GM20431 (cell line): Measurements from ENCODE around the gene PARK7.
"Not testable (repeated sequence)": the region's sequence is repeated elsewhere in the genome, so short reads cannot be mapped to it uniquely, and the experiment has no call there.

Source experiments
- in situ Hi-C: fragments of 300-500 bp; cut with MseI, MboI; formaldehyde crosslinking; loops from one replicate; pipeline ENCODE4 v1.15.0; 2020; ENCODE audit warnings: low sequenced_read_pairs; ENCODE audit not compliant: unreplicated experiment

PARK7 gene

GRCh38 chr1:7942214-7942921 lies 19.1 kb upstream of the PARK7 start:
- in situ Hi-C loops = no loop called here

DNA sequence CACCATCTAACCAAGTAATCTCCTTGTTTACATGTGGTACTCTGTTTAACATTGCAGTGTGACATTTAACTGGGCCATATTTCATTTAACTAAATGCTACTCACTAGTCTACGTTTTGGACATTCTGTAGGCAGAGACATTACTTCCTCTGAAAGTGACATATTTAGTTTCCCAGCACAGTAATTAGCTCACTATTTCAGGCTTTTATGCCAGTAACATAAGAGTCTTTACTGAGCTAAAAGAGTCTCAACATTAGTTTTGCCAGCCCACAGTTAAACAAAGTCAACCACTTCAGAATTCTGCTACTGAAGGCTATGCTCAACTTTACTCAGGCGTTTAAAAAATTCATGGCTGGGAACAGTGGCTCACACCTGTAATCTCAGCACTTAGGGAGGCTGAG lies 18.3 kb upstream of the PARK7 start:
- in situ Hi-C loops = no loop called here

- in situ Hi-C loops = no loop called here
Observed at GRCh38 chr1:7948960-7949359, 12.6 kb upstream of the PARK7 start.

DNA sequence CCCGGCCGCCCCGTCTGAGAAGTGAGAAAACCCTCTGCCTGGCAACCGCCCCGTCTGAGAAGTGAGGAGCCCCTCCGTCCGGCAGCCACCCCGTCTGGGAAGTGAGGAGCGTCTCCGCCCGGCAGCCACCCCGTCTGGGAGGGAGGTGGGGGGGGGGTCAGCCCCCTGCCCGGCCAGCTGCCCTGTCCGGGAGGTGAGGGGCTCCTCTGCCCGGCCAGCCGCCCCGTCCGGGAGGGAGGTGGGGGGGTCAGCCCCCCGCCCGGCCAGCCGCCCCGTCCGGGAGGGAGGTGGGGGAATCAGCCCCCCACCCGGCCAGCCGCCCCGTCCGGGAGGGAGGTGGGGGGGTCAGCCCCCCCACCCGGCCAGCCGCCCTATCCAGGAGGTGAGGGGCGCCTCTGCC lies 8.7 kb upstream of the PARK7 start:
- in situ Hi-C loops = not testable (repeated sequence)

GRCh38 chr1:7953850-7954609 lies 7.5 kb upstream of the PARK7 start:
- in situ Hi-C loops = no loop called here

DNA sequence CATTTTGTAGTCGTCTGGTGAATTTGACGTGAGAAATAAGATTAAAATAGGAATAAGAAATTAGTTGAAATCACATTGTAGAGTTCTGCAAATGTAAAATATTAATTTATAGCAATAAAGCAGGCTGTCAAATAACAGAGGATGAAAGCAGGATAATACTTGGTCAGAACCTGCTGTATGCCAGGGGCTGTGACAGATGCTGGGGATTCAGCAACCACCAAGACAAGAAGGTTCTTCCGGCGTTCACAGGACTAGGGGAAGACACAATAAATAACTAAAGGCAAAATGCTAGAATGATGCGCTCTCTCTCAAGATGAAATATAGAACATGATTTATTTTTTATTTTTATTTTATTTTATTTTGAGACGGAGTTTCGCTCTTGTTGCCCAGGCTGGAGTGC lies 6.8 kb upstream of the PARK7 start:
- in situ Hi-C loops = no loop called here

GRCh38 chr1:7956218-7957032 lies 5.1 kb upstream of the PARK7 start:
- in situ Hi-C loops = no loop called here

DNA sequence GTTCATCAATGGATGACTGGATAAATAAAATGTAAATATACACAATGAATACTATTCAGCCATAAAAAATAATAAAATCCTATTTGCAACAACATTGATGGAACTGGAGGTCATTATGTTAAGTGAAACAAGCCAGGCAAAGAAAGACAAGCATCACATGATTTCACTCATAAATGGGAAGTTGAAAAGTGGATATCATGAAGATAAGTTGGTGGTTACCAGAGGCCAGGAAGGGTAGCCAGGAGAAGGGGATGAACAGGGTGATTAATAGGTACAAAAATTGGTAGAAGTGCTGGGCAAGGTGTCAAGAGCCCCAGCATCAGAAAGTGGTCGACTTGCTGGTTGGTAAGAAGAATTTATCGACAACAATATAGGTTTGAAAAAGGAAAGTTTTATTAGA lies 1.3 kb upstream of the PARK7 start:
- in situ Hi-C loops = no loop called here

DNA sequence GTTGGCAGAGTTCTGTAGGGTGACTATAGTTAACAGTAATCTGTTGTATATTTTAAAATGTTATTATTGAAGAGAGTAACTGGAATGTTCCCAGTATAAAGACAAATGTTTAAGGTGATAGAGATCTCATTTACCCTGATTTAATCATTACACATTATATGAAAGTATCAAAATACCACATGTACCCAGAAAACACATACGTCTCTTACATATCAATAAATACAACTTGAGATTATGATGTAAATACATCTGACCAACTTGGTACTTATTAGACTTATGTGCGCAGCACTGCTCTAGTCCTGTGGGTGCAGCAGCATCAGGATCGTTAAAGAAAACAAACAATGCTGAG lies 670 bp upstream of the PARK7 start:
- in situ Hi-C loops = no loop called here

DNA sequence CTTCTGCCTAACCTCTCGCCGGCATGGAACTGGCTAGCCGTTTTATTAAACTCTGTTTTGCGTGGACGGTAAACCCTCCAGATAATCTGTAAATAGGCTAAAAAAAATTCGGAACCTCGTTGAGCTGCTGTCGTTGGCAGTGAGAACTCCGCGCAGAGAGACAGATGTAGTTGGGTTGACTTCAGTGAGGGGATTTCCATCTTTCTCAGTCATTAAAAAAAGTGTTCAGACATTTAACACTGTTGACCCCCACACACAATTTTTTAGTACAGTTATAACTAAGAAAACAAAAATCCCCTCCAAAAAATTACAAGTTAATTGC lies 464 bp downstream of the PARK7 start:
- in situ Hi-C loops = no loop called here

GRCh38 chr1:7962636-7963377 lies 1.3 kb downstream of the PARK7 start:
- in situ Hi-C loops = no loop called here

GRCh38 chr1:7963378-7963730 lies 1.8 kb downstream of the PARK7 start:
- in situ Hi-C loops = not testable (repeated sequence)

DNA sequence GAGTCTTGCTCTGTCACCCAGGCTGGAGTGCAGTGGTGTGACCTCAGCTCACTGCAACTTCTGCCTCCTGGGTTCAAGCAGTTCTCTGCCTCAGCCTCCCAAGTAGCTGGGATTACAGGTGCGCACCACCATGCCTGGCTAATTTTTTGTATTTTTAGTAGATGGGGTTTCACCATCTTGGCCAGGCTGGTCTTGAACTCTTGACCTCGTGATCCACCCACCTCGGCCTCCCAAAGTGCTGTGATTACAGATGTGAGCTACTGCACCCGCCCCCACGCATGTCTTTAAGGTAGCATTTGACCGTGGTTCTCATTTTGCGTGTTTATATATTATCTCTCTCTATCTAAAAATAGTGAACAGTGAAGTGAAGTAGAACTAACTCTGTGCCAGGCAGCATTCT lies 2.3 kb downstream of the PARK7 start:
- in situ Hi-C loops = not testable (repeated sequence)

DNA sequence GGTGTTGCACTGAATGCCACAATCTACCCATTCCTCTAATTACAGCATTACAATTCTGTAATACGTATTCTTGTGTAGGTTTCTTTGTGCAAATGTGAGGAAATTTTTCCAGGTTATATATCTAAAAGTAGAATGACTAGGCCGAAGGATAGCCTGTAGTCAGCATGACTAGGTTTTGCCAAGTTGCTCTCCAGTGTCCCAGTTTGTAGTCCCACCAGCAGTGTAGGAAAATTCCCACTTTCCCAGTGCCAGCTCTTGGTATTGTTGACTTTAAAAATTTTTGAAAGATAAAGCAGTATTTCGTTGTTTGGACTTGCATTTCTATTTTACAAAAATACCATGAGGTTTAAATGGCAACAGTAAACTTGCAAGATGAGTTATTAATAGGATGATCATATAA lies 3.0 kb downstream of the PARK7 start:
- in situ Hi-C loops = no loop called here

DNA sequence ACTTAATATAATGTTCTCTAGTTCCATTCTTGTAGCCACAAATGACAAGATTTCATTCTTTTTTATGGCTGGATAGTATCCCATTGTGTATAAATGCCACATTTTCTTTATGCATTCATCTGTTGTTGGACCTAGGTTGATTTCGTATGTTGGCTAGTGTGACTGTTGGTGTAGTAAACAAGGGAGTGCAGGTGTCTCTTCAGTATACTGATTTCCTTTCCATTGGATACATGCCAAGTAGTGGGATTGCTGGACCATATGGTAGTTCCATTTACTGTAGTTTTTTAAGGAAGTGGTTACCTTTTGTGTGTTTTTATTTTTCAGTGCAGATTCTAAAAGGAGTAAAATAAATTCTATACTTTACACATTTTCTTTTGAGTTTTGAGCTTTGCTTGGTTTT lies 5.7 kb downstream of the PARK7 start:
- in situ Hi-C loops = no loop called here

GRCh38 chr1:7967651-7968050 lies 6.1 kb downstream of the PARK7 start:
- in situ Hi-C loops = no loop called here

DNA sequence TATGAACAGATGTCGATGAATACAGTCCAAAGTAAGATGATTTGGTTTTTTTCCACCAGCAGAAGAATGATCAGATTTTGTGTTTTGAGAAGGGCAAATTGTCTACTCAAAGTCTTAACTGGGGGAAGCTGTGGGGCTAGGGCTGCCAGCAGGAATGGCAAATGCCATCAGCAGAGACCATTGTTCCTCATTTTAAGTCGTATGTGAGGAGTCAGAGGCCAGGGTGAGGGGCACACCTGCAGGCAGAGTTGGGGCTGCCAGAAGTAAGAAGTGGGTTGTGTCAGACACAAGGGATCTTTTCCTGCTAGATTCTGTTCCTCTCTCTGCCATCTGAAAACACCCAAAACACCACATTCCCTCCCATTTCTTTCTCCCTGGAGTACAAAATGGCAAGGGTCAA lies 8.7 kb downstream of the PARK7 start:
- in situ Hi-C loops = no loop called here

GRCh38 chr1:7971024-7971423 lies 9.5 kb downstream of the PARK7 start:
- in situ Hi-C loops = no loop called here

GRCh38 chr1:7972285-7972684 lies 10.8 kb downstream of the PARK7 start:
- in situ Hi-C loops = no loop called here

GRCh38 chr1:7973086-7973485 lies 11.6 kb downstream of the PARK7 start:
- in situ Hi-C loops = no loop called here
